Melanocyte of skin (primary cell): ENCODE measurements around the gene KIF25. TPM values are rescaled to one million over a fixed set of nuclear protein-coding genes. Genes with fewer than 3 reads are reported as not detected.

Experiments used
- total RNA-seq, 2 donors: library from RNA; depleted of rRNA; stranded (reverse); fragments of >200 nt; gene quantifications; 2 replicates each; pipeline ENCODE4 v1.2.3, GENCODE V29; 2012

Gene KIF25
- total RNA-seq = under 1 TPM in 1 of 2 donors, not detected in 1; under 0.01 TPM

GRCh38 chr6:167997642-167998041 is at the start of gene KIF25:
Gene KIF25, plus strand, starts transcription at chr6:167997671. Its CDS starts 31,915 bp downstream, at chr6:168029586.

DNA sequence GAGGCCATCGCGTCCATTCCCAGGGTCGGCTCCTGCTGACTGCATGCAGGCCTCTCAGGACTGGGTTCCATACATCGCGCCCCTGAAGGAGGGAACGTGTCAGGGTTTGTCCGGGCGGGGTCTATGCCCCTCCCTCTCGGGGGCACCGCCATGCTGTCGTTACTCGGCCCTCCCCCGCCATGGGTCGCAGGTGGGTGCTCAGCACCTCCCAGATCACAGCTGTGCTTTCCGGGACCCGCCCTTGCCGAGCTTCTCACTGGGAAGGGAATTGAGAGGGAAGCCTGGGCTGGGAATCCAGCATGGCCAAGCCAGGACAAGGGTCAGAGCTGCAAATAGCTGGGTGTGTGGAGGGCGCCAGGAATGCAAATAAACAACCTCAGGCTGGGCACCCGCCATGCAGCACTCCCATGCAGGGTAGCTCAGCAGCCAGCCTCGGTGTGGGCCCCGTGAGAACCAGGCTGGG is 81.5 kb downstream of the KIF25 start, which contains the start of gene FRMD1:
Gene FRMD1, minus strand, starts transcription at position 270 of the 463 bp plus-strand sequence. Its CDS starts 118 bp downstream, at position 152.

Other genes starting within 250 kb of the KIF25 start
- 10 to 100 TPM; 12.7 to 13.3 TPM for gene AFDN, start 170.8 kb upstream of the KIF25 start, total RNA-seq
- gene FRMD1, start 81.5 kb downstream of the KIF25 start, total RNA-seq = not detected